ENCODE results near the gene CYP26B1. TPM values are rescaled to one million over a fixed set of nuclear protein-coding genes. Genes with fewer than 3 reads are reported as not detected.
"Not testable (repeated sequence)": the region's sequence is repeated elsewhere in the genome, so short reads cannot be mapped to it uniquely, and the experiment has no call there.

The CYP26B1 gene
- total and polyA plus RNA-seq, 9 of the 15 experiments (the other 6 are each of a cell fraction or from before 2014, with no cell fraction given) = 0.01 to 0.13 (median 0.04) TPM; not detected in 6

DNA sequence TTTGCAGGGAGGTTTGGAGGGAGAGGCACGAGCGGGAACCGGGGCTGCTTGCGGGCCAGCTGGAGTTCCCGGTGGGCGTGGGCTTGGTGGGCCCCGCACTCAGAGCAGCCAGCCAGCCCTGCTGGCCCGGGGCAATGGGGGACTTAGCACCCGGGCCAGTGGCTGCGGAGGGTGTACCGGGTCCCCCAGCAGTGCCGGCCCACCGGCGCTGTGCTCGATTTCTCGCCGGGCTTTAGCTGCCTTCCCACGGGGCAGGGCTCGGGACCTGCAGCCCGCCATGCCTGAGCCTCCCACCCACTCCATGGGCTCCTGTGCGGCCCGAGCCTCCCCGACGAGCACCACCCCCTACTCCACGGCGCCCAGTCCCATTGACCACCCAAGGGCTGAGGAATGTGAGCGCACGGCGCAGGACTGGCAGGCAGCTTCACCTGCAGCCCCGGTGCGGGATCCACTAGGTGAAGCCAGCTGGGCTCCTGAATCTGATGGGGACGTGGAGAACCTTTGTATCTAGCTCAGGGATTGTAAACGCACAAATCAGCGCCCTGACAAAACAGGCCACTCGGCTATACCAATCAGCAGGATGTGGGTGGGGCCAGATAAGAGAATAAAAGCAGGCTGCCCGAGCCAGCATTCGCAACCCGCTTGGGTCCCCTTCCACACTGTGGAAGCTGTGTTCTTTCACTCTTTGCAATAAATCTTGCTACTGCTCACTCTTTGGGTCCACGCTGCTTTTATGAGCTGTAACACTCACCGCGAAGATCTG lies 60.6 kb downstream of the CYP26B1 start:
- in situ Hi-C loops (cut with MboI); intact Hi-C loops (cut with micrococcal nuclease); H2AFZ ChIP-seq (ENCODE audit: low read depth, low read length); DNase-seq (ENCODE audit: extremely low read depth in 1 of 4, low spot score in 3 of 4); ATAC-seq; H3K4me2 ChIP-seq (ENCODE audit: insufficient read depth, low read length); H3K9me3 ChIP-seq (replicated peaks; ENCODE audit: control insufficient read depth, insufficient read depth, low read depth, low read length); H3K9ac ChIP-seq (ENCODE audit: insufficient read depth in 1 of 2, low read depth in 2 of 2, low read length in 2 of 2); H3K9me1 ChIP-seq (ENCODE audit: control insufficient read depth, insufficient read depth, low read length); H3K4me3 ChIP-seq; FAIRE-seq; H4K20me1 ChIP-seq (replicated peaks; ENCODE audit: control insufficient read depth, insufficient read depth, low read length); H3K36me3 ChIP-seq (ENCODE audit: control insufficient read depth, insufficient read depth, low read length); H3K27ac ChIP-seq (ENCODE audit: extremely low read depth, low read depth, low read length); BruUV-seq (replicated peaks); CTCF ChIA-PET (ENCODE audit: low intra/inter-chr PET ratio); H3K79me2 ChIP-seq (ENCODE audit: control insufficient read depth, insufficient read depth, low read length); POLR2A ChIA-PET; H3K4me1 ChIP-seq (replicated peaks in 1 of 2; ENCODE audit: control insufficient read depth in 2 of 2, insufficient read depth in 2 of 2, low read length in 2 of 2): not testable (repeated sequence)
- TF ChIP-seq NFYB (IDR thresholded peaks at IDR 0.05; ENCODE audit: extremely low read depth, insufficient read length) (peak; percentile 36), POLR2G (IDR thresholded peaks at IDR 0.05; ENCODE audit: low read depth, low read length) (0 out of 2 replicates have a peak, but pooled peaks have one; percentile 23), GTF2A2 (tag; IDR thresholded peaks at IDR 0.05) (peak; percentile 66; the same call in 1 of the 2 replicates), POLR2A (conservative IDR thresholded peaks at IDR 0.05) (peak; percentile 45; the same call in 1 of the 2 replicates), SREBF1 (IDR thresholded peaks at IDR 0.05; ENCODE audit: borderline replicate concordance, low read depth, low read length) (peak; percentile 91)
- 16% methylated on average over 14 of the region's 41 CpGs for WGBS (ENCODE audit: insufficient coverage, low coverage, missing lambda C conversion rate)
- peaks cover 3 to 39% of the 10 kb centered on the region in 2 experiments; a peak in 4 of 5 replicates for H3K27me3 ChIP-seq (ENCODE audit: control insufficient read depth in 2 of 2, insufficient read depth in 2 of 2, low read length in 2 of 2)

DNA sequence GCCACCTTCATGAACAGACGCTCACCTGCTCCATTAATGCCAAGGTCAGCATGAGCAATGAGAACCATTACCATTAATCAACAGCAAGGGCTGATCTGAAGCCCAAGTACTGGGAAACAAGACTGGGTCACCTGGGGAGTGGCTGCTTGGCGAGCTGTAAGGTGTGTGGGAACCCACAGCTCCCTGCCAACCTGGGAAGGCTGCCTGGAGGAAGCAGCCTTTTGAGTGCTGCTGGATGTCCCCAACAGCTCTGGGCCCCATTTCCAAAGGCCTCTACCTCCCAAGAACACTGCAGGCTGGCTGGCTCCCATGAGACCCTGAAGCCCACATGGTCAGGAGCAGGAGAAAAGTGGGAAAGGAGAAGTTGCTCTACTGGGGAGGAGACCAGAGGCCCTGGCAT lies 62.1 kb downstream of the CYP26B1 start:
- Histone ChIP-seq H4K20me1 (replicated peaks; ENCODE audit: control insufficient read depth, insufficient read depth, low read length) (no peaks in the 10 kb centered on the region), H3K36me3 (ENCODE audit: control insufficient read depth, insufficient read depth, low read length) (no peaks in the 10 kb centered on the region), H2AFZ (ENCODE audit: low read depth, low read length) (no peak overlapping the region), H3K9me3 (replicated peaks; ENCODE audit: control insufficient read depth, insufficient read depth, low read depth, low read length) (no peaks in the 10 kb centered on the region), H3K9ac (ENCODE audit: insufficient read depth in 1 of 2, low read depth in 2 of 2, low read length in 2 of 2) (no peak overlapping the region), H3K4me1 (replicated peaks in 1 of 2; ENCODE audit: control insufficient read depth in 2 of 2, insufficient read depth in 2 of 2, low read length in 2 of 2) (peaks cover 0 to 3% of the 10 kb centered on the region in 2 experiments; a peak in 3 of 5 replicates), H3K9me1 (ENCODE audit: control insufficient read depth, insufficient read depth, low read length) (peaks cover 4% of the 10 kb centered on the region), H3K4me2 (ENCODE audit: insufficient read depth, low read length) (no peak overlapping the region), H3K79me2 (ENCODE audit: control insufficient read depth, insufficient read depth, low read length) (no peaks in the 10 kb centered on the region), H3K27me3 (ENCODE audit: control insufficient read depth in 2 of 2, insufficient read depth in 2 of 2, low read length in 2 of 2) (peaks cover 3 to 40% of the 10 kb centered on the region in 2 experiments; a peak in 3 of 5 replicates), H3K4me3 (no peak overlapping the region), H3K27ac (ENCODE audit: extremely low read depth, low read depth, low read length) (no peak overlapping the region)
- in situ Hi-C loops (cut with MboI) (no loop called here), intact Hi-C loops (cut with micrococcal nuclease) (no loop called here)
- BruUV-seq (replicated peaks) = no TSS peak
- ATAC-seq (no peak), FAIRE-seq (no peak), DNase-seq (ENCODE audit: extremely low read depth in 1 of 4, low spot score in 3 of 4) (no peak)
- WGBS (ENCODE audit: insufficient coverage, low coverage, missing lambda C conversion rate) = 7% methylated on average over 2 of the region's 2 CpGs
- TF ChIP-seq SP2 (IDR thresholded peaks at IDR 0.05; ENCODE audit: extremely low read depth, low read depth, low read length, poor library complexity, severe bottlenecking) = no peak
- no peak for TF ChIP-seq HDAC3 (IDR thresholded peaks at IDR 0.05; ENCODE audit: borderline replicate concordance, partially characterized antibody)
- TF ChIP-seq ZFP36 (IDR thresholded peaks at IDR 0.05; ENCODE audit: low read depth, low read length, partially characterized antibody) = peak; percentile 86
- ChIA-PET POLR2A (no interaction called here), CTCF (ENCODE audit: low intra/inter-chr PET ratio) (no interaction called here)
